ENCODE data around the gene OPRD1.
"Not testable (repeated sequence)": the region's sequence is repeated elsewhere in the genome, so short reads cannot be mapped to it uniquely, and the experiment has no call there.

Gene OPRD1

DNA sequence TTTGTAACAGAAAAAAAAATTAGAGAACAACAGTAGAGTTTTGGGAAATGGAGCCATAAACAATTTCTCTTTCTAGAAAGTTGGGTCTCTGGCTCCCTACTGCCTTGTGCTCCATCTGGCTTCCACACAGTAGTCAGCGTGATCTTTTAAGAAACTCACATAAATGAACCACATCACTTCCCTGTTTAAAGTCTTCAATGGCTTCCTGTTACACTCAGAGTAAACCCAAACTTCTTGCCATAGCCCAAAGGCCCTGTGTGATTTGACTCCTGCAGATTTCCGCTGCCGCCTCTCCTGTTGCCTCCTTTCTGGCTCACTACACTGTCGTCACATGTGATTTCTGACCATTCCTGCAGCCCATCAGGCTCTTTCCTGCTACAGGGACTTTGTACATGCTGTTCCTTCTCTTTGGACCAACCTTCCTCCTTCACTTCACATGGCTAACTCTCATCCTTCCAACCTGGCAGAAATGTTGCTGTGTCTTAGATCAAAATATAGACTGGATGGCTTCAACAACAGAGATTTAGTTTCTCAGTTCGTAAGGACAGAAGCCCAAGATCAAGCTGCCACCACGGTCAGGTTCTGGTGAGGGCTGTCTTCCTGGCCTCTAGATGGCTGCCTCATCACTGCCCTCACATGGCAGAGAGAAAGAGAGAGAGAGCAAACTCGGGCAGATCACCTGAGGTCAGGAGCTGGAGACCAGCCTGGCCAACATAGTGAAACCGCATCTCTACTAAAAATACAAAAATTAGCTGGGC lies 34.0 kb downstream of the OPRD1 start:
- Mint-ChIP-seq H3K4me3 (no peak overlapping the region), H3K27me3 (ENCODE audit: low read depth, poor library complexity) (peaks cover 25% of the 10 kb centered on the region), H3K4me1 (peaks cover 6% of the 10 kb centered on the region), H3K27ac (no peak overlapping the region), H3K36me3 (ENCODE audit: low read depth) (no peaks in the 10 kb centered on the region), H3K9me3 (no peaks in the 10 kb centered on the region)
- no peak for DNase-seq
- TF ChIP-seq, protein P1, sequence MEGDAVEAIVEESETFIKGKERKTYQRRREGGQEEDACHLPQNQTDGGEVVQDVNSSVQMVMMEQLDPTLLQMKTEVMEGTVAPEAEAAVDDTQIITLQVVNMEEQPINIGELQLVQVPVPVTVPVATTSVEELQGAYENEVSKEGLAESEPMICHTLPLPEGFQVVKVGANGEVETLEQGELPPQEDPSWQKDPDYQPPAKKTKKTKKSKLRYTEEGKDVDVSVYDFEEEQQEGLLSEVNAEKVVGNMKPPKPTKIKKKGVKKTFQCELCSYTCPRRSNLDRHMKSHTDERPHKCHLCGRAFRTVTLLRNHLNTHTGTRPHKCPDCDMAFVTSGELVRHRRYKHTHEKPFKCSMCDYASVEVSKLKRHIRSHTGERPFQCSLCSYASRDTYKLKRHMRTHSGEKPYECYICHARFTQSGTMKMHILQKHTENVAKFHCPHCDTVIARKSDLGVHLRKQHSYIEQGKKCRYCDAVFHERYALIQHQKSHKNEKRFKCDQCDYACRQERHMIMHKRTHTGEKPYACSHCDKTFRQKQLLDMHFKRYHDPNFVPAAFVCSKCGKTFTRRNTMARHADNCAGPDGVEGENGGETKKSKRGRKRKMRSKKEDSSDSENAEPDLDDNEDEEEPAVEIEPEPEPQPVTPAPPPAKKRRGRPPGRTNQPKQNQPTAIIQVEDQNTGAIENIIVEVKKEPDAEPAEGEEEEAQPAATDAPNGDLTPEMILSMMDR (IDR thresholded peaks at IDR 0.05): no peak

DNA sequence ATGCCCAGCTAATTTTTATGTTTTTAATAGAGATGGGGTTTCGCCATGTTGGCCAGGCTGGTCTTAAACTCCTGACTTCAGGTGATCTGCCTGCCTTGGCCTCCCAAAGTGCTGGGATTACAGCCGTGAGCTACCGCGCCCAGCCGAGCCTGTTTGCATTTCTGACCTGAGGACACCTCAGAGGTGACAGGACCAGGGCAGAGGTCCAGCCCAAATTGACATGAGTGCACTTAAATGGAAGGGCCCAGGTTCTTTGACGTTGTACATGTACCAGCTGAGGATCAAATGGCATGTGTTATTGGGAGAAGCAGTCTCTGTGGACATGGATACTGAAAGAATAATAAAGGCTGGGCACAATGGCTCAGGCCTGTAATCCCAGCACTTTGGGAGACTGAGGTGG lies 35.2 kb downstream of the OPRD1 start:
- not testable (repeated sequence) for H3K27ac Mint-ChIP-seq; DNase-seq; H3K4me1 Mint-ChIP-seq; H3K9me3 Mint-ChIP-seq; H3K36me3 Mint-ChIP-seq (ENCODE audit: low read depth); H3K4me3 Mint-ChIP-seq
- H3K27me3 Mint-ChIP-seq (ENCODE audit: low read depth, poor library complexity): peaks cover 31% of the 10 kb centered on the region

DNA sequence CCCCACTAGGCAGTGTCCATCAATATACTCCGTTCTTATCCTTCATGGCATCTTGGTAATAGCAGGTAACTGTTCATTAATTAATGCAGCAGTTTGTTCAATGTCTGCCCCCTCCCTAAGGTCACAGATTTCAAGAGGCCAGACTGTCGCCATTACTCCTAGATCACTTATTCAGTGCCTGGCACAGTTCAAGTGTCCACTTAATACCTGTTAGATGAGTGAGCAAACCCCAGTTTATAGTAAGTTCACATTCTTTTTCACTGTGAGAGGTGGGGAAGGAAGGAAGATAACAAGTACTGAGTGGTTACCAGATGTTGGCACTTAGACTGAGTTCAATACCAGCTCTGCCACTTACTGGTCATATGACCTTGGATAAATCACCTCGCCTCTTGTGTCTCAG lies 36.4 kb downstream of the OPRD1 start:
- no peak for DNase-seq
- Mint-ChIP-seq H3K27me3 (ENCODE audit: low read depth, poor library complexity) (peaks cover 26% of the 10 kb centered on the region), H3K4me1 (peaks cover 6% of the 10 kb centered on the region), H3K4me3 (no peak overlapping the region), H3K27ac (no peak overlapping the region), H3K9me3 (no peaks in the 10 kb centered on the region), H3K36me3 (ENCODE audit: low read depth) (no peaks in the 10 kb centered on the region)
- TF ChIP-seq, protein P1 (IDR thresholded peaks at IDR 0.05): no peak

DNA sequence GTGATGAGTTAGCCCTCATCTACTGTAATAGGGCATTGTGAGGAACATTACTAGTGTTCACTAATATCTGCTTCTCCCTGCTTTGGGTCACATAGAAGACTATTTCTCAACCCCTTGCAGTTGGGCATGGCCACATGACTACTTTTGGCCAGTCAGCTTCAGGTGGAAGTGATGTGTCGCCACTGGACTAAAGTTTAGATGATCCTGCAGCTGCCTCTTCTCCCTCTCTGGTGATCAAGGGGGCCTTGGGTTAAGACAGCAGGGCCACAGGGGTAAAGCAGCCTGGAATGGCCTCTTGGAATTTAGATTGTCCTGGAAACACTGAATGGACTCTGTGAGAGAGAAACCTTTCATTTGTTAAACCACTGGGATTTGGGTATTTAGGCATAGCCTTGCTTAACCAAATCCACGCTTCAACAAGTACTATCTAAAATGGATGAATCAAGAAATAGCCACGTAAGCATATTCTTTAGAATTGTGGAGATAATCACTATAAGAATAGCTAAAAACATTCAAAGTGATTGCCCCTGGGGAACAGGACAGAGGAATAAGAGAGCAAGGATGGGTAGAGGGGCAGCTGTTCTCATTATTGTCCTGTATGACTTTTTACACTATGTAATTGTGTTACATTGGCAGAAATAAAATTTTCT lies 41.2 kb downstream of the OPRD1 start:
- Mint-ChIP-seq H3K27ac (no peak overlapping the region), H3K27me3 (ENCODE audit: low read depth, poor library complexity) (peaks cover 48% of the 10 kb centered on the region), H3K9me3 (no peaks in the 10 kb centered on the region), H3K4me1 (peaks cover 11% of the 10 kb centered on the region), H3K36me3 (ENCODE audit: low read depth) (no peaks in the 10 kb centered on the region), H3K4me3 (no peak overlapping the region)
- TF ChIP-seq, protein P1 (IDR thresholded peaks at IDR 0.05): no peak
- DNase-seq: no peak

DNA sequence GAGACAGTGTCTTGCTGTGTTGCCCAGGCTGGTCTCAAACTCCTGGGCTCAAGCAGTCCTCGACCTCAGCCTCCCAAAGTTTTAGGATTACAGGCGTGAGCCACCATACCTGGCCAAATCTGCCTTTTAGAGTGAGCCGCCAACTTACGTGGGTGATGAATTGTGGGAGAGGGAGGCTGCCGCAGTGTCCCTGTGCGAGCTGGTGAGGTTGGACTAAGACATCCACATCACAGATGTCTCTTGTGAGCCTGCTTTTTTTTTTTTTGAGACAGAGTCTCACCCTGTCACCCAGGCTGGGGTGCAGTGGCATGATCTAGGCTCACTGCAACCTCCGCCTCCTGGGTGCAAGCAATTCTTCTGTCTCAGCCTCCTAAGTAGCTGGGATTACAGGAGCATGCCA lies 42.4 kb downstream of the OPRD1 start:
- not testable (repeated sequence) for H3K36me3 Mint-ChIP-seq (ENCODE audit: low read depth); H3K9me3 Mint-ChIP-seq; DNase-seq; H3K27ac Mint-ChIP-seq; H3K4me3 Mint-ChIP-seq
- H3K27me3 Mint-ChIP-seq (ENCODE audit: low read depth, poor library complexity): peaks cover 51% of the 10 kb centered on the region
- peaks cover 14% of the 10 kb centered on the region for H3K4me1 Mint-ChIP-seq

DNA sequence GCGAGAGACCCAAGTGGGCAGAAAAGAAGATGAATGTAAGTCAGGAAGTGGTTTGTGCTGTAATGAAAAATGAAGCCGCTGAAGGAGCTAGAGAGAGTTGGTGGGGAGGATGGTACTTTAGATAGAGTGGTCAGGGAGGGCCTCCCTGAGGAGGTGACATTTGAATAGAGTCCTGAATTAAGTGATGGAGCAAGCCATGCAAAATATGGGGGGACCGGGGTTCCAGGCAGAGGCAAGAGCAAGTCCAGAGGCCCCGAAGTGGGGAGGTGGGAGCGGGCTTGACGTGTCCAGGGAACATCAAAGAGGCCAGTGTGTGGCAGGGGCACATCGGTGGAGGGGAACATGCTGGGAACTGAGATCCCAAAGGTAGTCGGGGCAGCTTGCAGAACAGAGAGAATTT lies 43.1 kb downstream of the OPRD1 start:
- Mint-ChIP-seq H3K36me3 (ENCODE audit: low read depth) (no peaks in the 10 kb centered on the region), H3K27ac (no peak overlapping the region)
- DNase-seq: no peak

More for the DNA sequence above, 43.1 kb downstream of the OPRD1 start:
- Mint-ChIP-seq H3K9me3 (no peaks in the 10 kb centered on the region), H3K4me3 (no peak overlapping the region), H3K4me1 (peaks cover 21% of the 10 kb centered on the region), H3K27me3 (ENCODE audit: low read depth, poor library complexity) (peaks cover 49% of the 10 kb centered on the region)
- TF ChIP-seq, protein P1 (IDR thresholded peaks at IDR 0.05): no peak
